Tibial nerve (tissue), 3 donors: ENCODE measurements around the gene ATAD1.
"Not testable (repeated sequence)": the region's sequence is repeated elsewhere in the genome, so short reads cannot be mapped to it uniquely, and the experiment has no call there.

Experiments
- POLR2A ChIP-seq, 2 donors: fragments of 450-650 bp; IDR thresholded peaks; one replicate each; pipeline ENCODE4 v1.6.1; 2017; ENCODE audit warnings: antibody characterized with exemption in 2 of 2, mild to moderate bottlenecking in 2 of 2, moderate library complexity in 2 of 2
- TF ChIP-seq, protein P1 (sequence below), 5 experiments: fragments of 200-600 bp in 3 of 5; fragments of 450-650 bp in 2 of 5; sonication (generic) in 3 of 5; IDR thresholded peaks; one replicate each; pipeline ENCODE4 v1.5.1; 2016 to 2019; ENCODE audit warnings: antibody characterized with exemption in 5 of 5, mild to moderate bottlenecking in 3 of 5, moderate library complexity in 2 of 5

DNA sequence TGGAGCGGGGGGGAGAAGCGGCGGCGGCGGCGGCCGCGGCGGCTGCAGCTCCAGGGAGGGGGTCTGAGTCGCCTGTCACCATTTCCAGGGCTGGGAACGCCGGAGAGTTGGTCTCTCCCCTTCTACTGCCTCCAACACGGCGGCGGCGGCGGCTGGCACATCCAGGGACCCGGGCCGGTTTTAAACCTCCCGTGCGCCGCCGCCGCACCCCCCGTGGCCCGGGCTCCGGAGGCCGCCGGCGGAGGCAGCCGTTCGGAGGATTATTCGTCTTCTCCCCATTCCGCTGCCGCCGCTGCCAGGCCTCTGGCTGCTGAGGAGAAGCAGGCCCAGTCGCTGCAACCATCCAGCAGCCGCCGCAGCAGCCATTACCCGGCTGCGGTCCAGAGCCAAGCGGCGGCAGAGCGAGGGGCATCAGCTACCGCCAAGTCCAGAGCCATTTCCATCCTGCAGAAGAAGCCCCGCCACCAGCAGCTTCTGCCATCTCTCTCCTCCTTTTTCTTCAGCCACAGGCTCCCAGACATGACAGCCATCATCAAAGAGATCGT, 46.0 kb upstream of the ATAD1 start:
- TF ChIP-seq POLR2A (IDR thresholded peaks at IDR 0.05): not testable (repeated sequence)
- TF ChIP-seq, protein P1, sequence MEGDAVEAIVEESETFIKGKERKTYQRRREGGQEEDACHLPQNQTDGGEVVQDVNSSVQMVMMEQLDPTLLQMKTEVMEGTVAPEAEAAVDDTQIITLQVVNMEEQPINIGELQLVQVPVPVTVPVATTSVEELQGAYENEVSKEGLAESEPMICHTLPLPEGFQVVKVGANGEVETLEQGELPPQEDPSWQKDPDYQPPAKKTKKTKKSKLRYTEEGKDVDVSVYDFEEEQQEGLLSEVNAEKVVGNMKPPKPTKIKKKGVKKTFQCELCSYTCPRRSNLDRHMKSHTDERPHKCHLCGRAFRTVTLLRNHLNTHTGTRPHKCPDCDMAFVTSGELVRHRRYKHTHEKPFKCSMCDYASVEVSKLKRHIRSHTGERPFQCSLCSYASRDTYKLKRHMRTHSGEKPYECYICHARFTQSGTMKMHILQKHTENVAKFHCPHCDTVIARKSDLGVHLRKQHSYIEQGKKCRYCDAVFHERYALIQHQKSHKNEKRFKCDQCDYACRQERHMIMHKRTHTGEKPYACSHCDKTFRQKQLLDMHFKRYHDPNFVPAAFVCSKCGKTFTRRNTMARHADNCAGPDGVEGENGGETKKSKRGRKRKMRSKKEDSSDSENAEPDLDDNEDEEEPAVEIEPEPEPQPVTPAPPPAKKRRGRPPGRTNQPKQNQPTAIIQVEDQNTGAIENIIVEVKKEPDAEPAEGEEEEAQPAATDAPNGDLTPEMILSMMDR (IDR thresholded peaks at IDR 0.05): not testable (repeated sequence)
